ENCODE results near the gene USH2A. TPM values are rescaled to one million over a fixed set of nuclear protein-coding genes. Genes with fewer than 3 reads are reported as not detected.

The USH2A gene
- polyA plus RNA-seq, 1 donor from 2014 or later = 0.17 TPM

GRCh38 chr1:215730600-215730999 lies 692.6 kb downstream of the USH2A start:
- no peak overlapping the region for H3K4me2 ChIP-seq (ENCODE audit: low read length)
- H3K27me3 ChIP-seq (ENCODE audit: insufficient read depth, low read depth, low read length) = no peaks in the 10 kb centered on the region
- no peak overlapping the region for H3K4me3 ChIP-seq (ENCODE audit: low read length)
- H3K36me3 ChIP-seq (ENCODE audit: insufficient read depth, low read length) = no peaks in the 10 kb centered on the region
- no peak overlapping the region for H2AFZ ChIP-seq (ENCODE audit: low read depth, low read length)
- H3K9me2 ChIP-seq (ENCODE audit: insufficient read depth, low read length) = no peaks in the 10 kb centered on the region
- H3F3A ChIP-seq (ENCODE audit: insufficient read depth, low read length, poor library complexity, severe bottlenecking) = no peaks in the 10 kb centered on the region
- H3K9ac ChIP-seq (ENCODE audit: low read length) = no peak overlapping the region
- TF ChIP-seq TAF1 (IDR thresholded peaks at IDR 0.05; ENCODE audit: low read depth) (no peak), REST (IDR thresholded peaks at IDR 0.05; ENCODE audit: borderline replicate concordance) (no peak), EZH2 (IDR thresholded peaks at IDR 0.05; ENCODE audit: borderline replicate concordance, insufficient read depth, low read length, poor library complexity, severe bottlenecking) (no peak), POLR2AphosphoS5 (IDR thresholded peaks at IDR 0.05) (no peak), RAD21 (conservative IDR thresholded peaks at IDR 0.05) (no peak), EP300 (conservative IDR thresholded peaks at IDR 0.05; ENCODE audit: poor library complexity, severe bottlenecking) (no peak), SMC3 (conservative IDR thresholded peaks at IDR 0.05; ENCODE audit: poor library complexity) (no peak), MXI1 (conservative IDR thresholded peaks at IDR 0.05; ENCODE audit: poor library complexity, severe bottlenecking) (no peak), CTCF (IDR thresholded peaks at IDR 0.05; ENCODE audit: poor library complexity, severe bottlenecking) (no peak)
- H3K79me2 ChIP-seq (replicated peaks; ENCODE audit: insufficient read depth, low read length) = no peaks in the 10 kb centered on the region
- H3K27ac ChIP-seq (ENCODE audit: low read length) = no peak overlapping the region
- no peaks in the 10 kb centered on the region for H3K9me3 ChIP-seq (ENCODE audit: low read length)
- no peaks in the 10 kb centered on the region for H4K20me1 ChIP-seq (ENCODE audit: insufficient read depth)

DNA sequence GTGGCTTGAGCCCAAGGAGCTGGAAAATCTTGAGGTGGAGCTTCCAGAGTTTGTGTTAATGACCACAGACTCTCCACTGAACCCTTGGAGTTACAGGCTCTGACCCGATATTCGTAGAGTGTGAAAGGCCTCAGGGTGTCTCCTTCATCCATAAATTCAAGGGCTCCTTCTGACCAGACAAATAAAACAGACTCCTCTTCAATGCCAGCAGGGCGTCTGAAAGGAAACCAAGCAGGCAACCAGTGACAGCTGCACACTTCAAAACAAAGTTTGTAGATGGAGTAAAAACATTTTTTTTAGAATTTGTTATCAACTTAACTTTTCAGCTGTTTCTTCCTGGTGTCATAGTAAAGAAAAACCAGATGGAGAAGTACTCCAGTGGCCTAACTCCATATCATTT lies 695.1 kb downstream of the USH2A start:
- no peak overlapping the region for H2AFZ ChIP-seq (ENCODE audit: low read depth, low read length)

More for the DNA sequence above, 695.1 kb downstream of the USH2A start:
- H3K9ac ChIP-seq (ENCODE audit: low read length) = no peak overlapping the region
- H3K36me3 ChIP-seq (ENCODE audit: insufficient read depth, low read length) = no peaks in the 10 kb centered on the region
- no peaks in the 10 kb centered on the region for H3F3A ChIP-seq (ENCODE audit: insufficient read depth, low read length, poor library complexity, severe bottlenecking)
- no peak for TF ChIP-seq CTCF (IDR thresholded peaks at IDR 0.05; ENCODE audit: poor library complexity, severe bottlenecking)
- H3K79me2 ChIP-seq (replicated peaks; ENCODE audit: insufficient read depth, low read length) = no peaks in the 10 kb centered on the region
- no peaks in the 10 kb centered on the region for H3K9me3 ChIP-seq (ENCODE audit: low read length)
- no peaks in the 10 kb centered on the region for H3K9me2 ChIP-seq (ENCODE audit: insufficient read depth, low read length)
- H3K4me2 ChIP-seq (ENCODE audit: low read length) = no peak overlapping the region
- no peaks in the 10 kb centered on the region for H4K20me1 ChIP-seq (ENCODE audit: insufficient read depth)
- H3K4me3 ChIP-seq (ENCODE audit: low read length) = no peak overlapping the region
- no peaks in the 10 kb centered on the region for H3K27me3 ChIP-seq (ENCODE audit: insufficient read depth, low read depth, low read length)
- no peak overlapping the region for H3K27ac ChIP-seq (ENCODE audit: low read length)
